HG03571 (cell line): ENCODE data around the gene SLC12A2.
A peak's percentile ranks its signal among the peaks of the same experiment; 100 is the strongest.

Experiments
- ATAC-seq: cut with Tn5 transposase; IDR thresholded peaks from one replicate; pipeline ENCODE4 v1.9.1; 2021; ENCODE audit not compliant: unreplicated experiment

SLC12A2 gene

GRCh38 chr5:128083033-128083810, at the start of gene SLC12A2:
TSS of gene SLC12A2 (plus strand) at chr5:128083766. CDS start at chr5:128083955, 189 bp downstream.
- peak; percentile 67 for ATAC-seq

GRCh38 chr5:128035689-128036088, 47.9 kb upstream of the SLC12A2 start:
- ATAC-seq = no peak

- no peak for ATAC-seq
Measured at GRCh38 chr5:128036950-128037349, 46.6 kb upstream of the SLC12A2 start.

GRCh38 chr5:128038643-128039042, 44.9 kb upstream of the SLC12A2 start:
- no peak for ATAC-seq

- no peak for ATAC-seq
Measured at GRCh38 chr5:128040927-128041326, 42.6 kb upstream of the SLC12A2 start.

GRCh38 chr5:128052780-128053179, 30.8 kb upstream of the SLC12A2 start:
- no peak for ATAC-seq

GRCh38 chr5:128053291-128053954, 30.1 kb upstream of the SLC12A2 start:
- ATAC-seq = no peak

- no peak for ATAC-seq
Measured at GRCh38 chr5:128060644-128061385, 22.8 kb upstream of the SLC12A2 start.

GRCh38 chr5:128062172-128062746, 21.3 kb upstream of the SLC12A2 start:
- no peak for ATAC-seq

GRCh38 chr5:128074171-128074570, 9.4 kb upstream of the SLC12A2 start:
- no peak for ATAC-seq

GRCh38 chr5:128074953-128075352, 8.6 kb upstream of the SLC12A2 start:
- ATAC-seq = no peak

- ATAC-seq = no peak
Measured at GRCh38 chr5:128077526-128077925, 6.0 kb upstream of the SLC12A2 start.

- ATAC-seq = no peak
Measured at GRCh38 chr5:128081111-128081851, 2.3 kb upstream of the SLC12A2 start.

- no peak for ATAC-seq
Measured at GRCh38 chr5:128082551-128083032, 974 bp upstream of the SLC12A2 start.

GRCh38 chr5:128083811-128084227, 253 bp downstream of the SLC12A2 start:
- ATAC-seq = peak; percentile 36

GRCh38 chr5:128084228-128085167, 932 bp downstream of the SLC12A2 start:
- peak; percentile 0 for ATAC-seq

- ATAC-seq = no peak
Measured at GRCh38 chr5:128085413-128085812, 1.8 kb downstream of the SLC12A2 start.

- ATAC-seq = no peak
Measured at GRCh38 chr5:128091579-128091978, 8.0 kb downstream of the SLC12A2 start.

GRCh38 chr5:128092144-128092543, 8.6 kb downstream of the SLC12A2 start:
- no peak for ATAC-seq
